GM04503 (cell line): ENCODE measurements around the gene POLRMT.
"Not testable (repeated sequence)": the region's sequence is repeated elsewhere in the genome, so short reads cannot be mapped to it uniquely, and the experiment has no call there.

Experiments used
- DNase-seq: peaks from one replicate; pipeline ENCODE4 v3.0.0-alpha.2; 2012; ENCODE audit warnings: low read depth

The POLRMT gene

GRCh38 chr19:593055-593454, 40.3 kb downstream of the POLRMT start:
- DNase-seq = no peak

GRCh38 chr19:592101-592500, 41.2 kb downstream of the POLRMT start:
- no peak for DNase-seq

- DNase-seq = no peak
Observed at GRCh38 chr19:591099-591958, 42.0 kb downstream of the POLRMT start.

- DNase-seq = no peak
Observed at GRCh38 chr19:590750-591098, 42.6 kb downstream of the POLRMT start.

GRCh38 chr19:590396-590745, 43.0 kb downstream of the POLRMT start:
- DNase-seq = no peak

GRCh38 chr19:589693-590395, 43.5 kb downstream of the POLRMT start, which contains the start of gene HCN2:
HCN2 (plus strand) TSS chr19:589881; CDS start chr19:589946, 65 bp downstream.
- no peak for DNase-seq

GRCh38 chr19:588741-589692, 44.3 kb downstream of the POLRMT start:
- DNase-seq = no peak

GRCh38 chr19:588093-588740, 45.1 kb downstream of the POLRMT start:
- no peak for DNase-seq

GRCh38 chr19:585551-586110, 47.7 kb downstream of the POLRMT start:
- no peak for DNase-seq

- DNase-seq = not testable (repeated sequence)
Observed at GRCh38 chr19:585146-585545, 48.2 kb downstream of the POLRMT start.

GRCh38 chr19:584240-585001, 48.9 kb downstream of the POLRMT start:
- no peak for DNase-seq

GRCh38 chr19:583968-584239, 49.4 kb downstream of the POLRMT start:
- no peak for DNase-seq

GRCh38 chr19:583198-583967, 50.0 kb downstream of the POLRMT start:
- no peak for DNase-seq

- no peak for DNase-seq
Observed at GRCh38 chr19:582497-583197, 50.7 kb downstream of the POLRMT start.

- DNase-seq = no peak
Observed at GRCh38 chr19:581399-582111, 51.8 kb downstream of the POLRMT start.

- DNase-seq = no peak
Observed at GRCh38 chr19:580274-580835, 53.0 kb downstream of the POLRMT start.

GRCh38 chr19:579842-580155, 53.5 kb downstream of the POLRMT start:
- no peak for DNase-seq

- no peak for DNase-seq
Observed at GRCh38 chr19:579111-579841, 54.1 kb downstream of the POLRMT start.
